Activated CD4-positive, alpha-beta T cell treated with anti-CD3 and anti-CD28 coated beads, Interleukin-2, amount 10 ng/mL, durations not matched to agents 7 days and 5 days (primary cell): ENCODE results near the gene RNF150. TPM values are rescaled to one million over a fixed set of nuclear protein-coding genes. Genes with fewer than 3 reads are reported as not detected.
"Not testable (repeated sequence)": the region's sequence is repeated elsewhere in the genome, so short reads cannot be mapped to it uniquely, and the experiment has no call there.

Experiments
- CTCF ChIA-PET: fragments of 350-600 bp; sonication (Branson Sonifier 250); formaldehyde crosslinking; loops from one replicate; lab custom pipeline; 2021; ENCODE audit warnings: antibody characterized with exemption; lab: Charles Lee
- POLR2A ChIA-PET: fragments of 350-600 bp; sonication (Branson Sonifier 250); formaldehyde crosslinking; loops from one replicate; lab custom pipeline; 2021; ENCODE audit warnings: antibody characterized with exemption; lab: Charles Lee
- DNase-seq: peaks from one replicate; pipeline ENCODE4 v3.0.0-alpha.2; 2020
- H3K27ac Mint-ChIP-seq: one replicate; pipeline ENCODE4 v1.8.0; 2021; ENCODE audit warnings: mild to moderate bottlenecking, moderate library complexity, mixed read lengths
- H3K27me3 Mint-ChIP-seq: one replicate; pipeline ENCODE4 v1.8.0; 2021; ENCODE audit warnings: mixed read lengths
- H3K36me3 Mint-ChIP-seq: one replicate; pipeline ENCODE4 v1.8.0; 2021; ENCODE audit warnings: low read depth, mixed read lengths
- H3K4me1 Mint-ChIP-seq: one replicate; pipeline ENCODE4 v1.8.0; 2021; ENCODE audit warnings: mixed read lengths
- H3K4me3 Mint-ChIP-seq: one replicate; pipeline ENCODE4 v1.8.0; 2021; ENCODE audit warnings: mild to moderate bottlenecking, moderate library complexity, mixed read lengths
- H3K9me3 Mint-ChIP-seq: one replicate; pipeline ENCODE4 v1.8.0; 2021; ENCODE audit warnings: mixed read lengths
- total RNA-seq, 2 experiments: library from RNA; stranded (reverse); gene quantifications; one replicate each; pipeline ENCODE4 v1.2.3, GENCODE V29; 2021

RNF150 gene
- total RNA-seq, 2 experiments from 2014 or later, result 0.02 TPM; not detected in 1

- peaks cover 12% of the 10 kb centered on the region for H3K27me3 Mint-ChIP-seq
- DNase-seq, result no peak
- no peaks in the 10 kb centered on the region for H3K36me3 Mint-ChIP-seq
- ChIA-PET CTCF (interaction anchor here (0.6 kb wide), 1 partner anchor 20 kb away, joined by 4 read pairs; no protein-coding TSS in a partner anchor), POLR2A (no interaction called here)
- no peak overlapping the region for H3K4me3 Mint-ChIP-seq
- no peaks in the 10 kb centered on the region for H3K4me1 Mint-ChIP-seq
- H3K9me3 Mint-ChIP-seq, result no peaks in the 10 kb centered on the region
- H3K27ac Mint-ChIP-seq, result no peak overlapping the region
Measured at GRCh38 chr4:140839888-140840790, 293.1 kb downstream of the RNF150 start.

- H3K4me3 Mint-ChIP-seq, result no peak overlapping the region
- no peak for DNase-seq
- no peaks in the 10 kb centered on the region for H3K36me3 Mint-ChIP-seq
- POLR2A ChIA-PET, result no interaction called here
- H3K4me1 Mint-ChIP-seq, result no peaks in the 10 kb centered on the region
- no peaks in the 10 kb centered on the region for H3K9me3 Mint-ChIP-seq
- CTCF ChIA-PET, result interaction anchor here (0.6 kb wide), 2 partner anchors 19 to 23 kb away, joined by 4 read pairs; no protein-coding TSS in a partner anchor
- H3K27ac Mint-ChIP-seq, result no peak overlapping the region
- H3K27me3 Mint-ChIP-seq, result peaks cover 14% of the 10 kb centered on the region
Measured at GRCh38 chr4:140839406-140839805, 293.9 kb downstream of the RNF150 start.

- Mint-ChIP-seq H3K27ac (no peak overlapping the region), H3K27me3 (peaks cover 6% of the 10 kb centered on the region), H3K9me3 (no peaks in the 10 kb centered on the region), H3K4me3 (no peak overlapping the region), H3K4me1 (no peaks in the 10 kb centered on the region), H3K36me3 (no peaks in the 10 kb centered on the region)
- ChIA-PET POLR2A (no interaction called here), CTCF (no interaction called here)
- no peak for DNase-seq
Measured at GRCh38 chr4:140837736-140838135, 295.5 kb downstream of the RNF150 start.

GRCh38 chr4:140834839-140835495 is 298.3 kb downstream of the RNF150 start:
- H3K27ac Mint-ChIP-seq, result no peak overlapping the region
- ChIA-PET POLR2A (no interaction called here), CTCF (interaction anchor here (0.6 kb wide), 1 partner anchor 93 kb away, joined by 3 read pairs; no protein-coding TSS in a partner anchor)
- H3K9me3 Mint-ChIP-seq, result no peaks in the 10 kb centered on the region
- H3K4me1 Mint-ChIP-seq, result no peaks in the 10 kb centered on the region
- H3K36me3 Mint-ChIP-seq, result no peaks in the 10 kb centered on the region
- peaks cover 14% of the 10 kb centered on the region for H3K27me3 Mint-ChIP-seq
- H3K4me3 Mint-ChIP-seq, result no peak overlapping the region
- DNase-seq, result no peak

- CTCF ChIA-PET, result no interaction called here
- POLR2A ChIA-PET, result no interaction called here
- Mint-ChIP-seq H3K4me1 (no peaks in the 10 kb centered on the region), H3K36me3 (no peaks in the 10 kb centered on the region), H3K27ac (no peak overlapping the region), H3K4me3 (no peak overlapping the region), H3K9me3 (no peaks in the 10 kb centered on the region), H3K27me3 (peaks cover 13% of the 10 kb centered on the region)
- DNase-seq, result no peak
Measured at GRCh38 chr4:140833280-140833679, 300.0 kb downstream of the RNF150 start.

GRCh38 chr4:140829825-140830224 is 303.4 kb downstream of the RNF150 start:
- H3K36me3 Mint-ChIP-seq, result no peaks in the 10 kb centered on the region
- CTCF ChIA-PET, result no interaction called here
- no peak overlapping the region for H3K27ac Mint-ChIP-seq
- no peaks in the 10 kb centered on the region for H3K4me1 Mint-ChIP-seq
- peaks cover 11% of the 10 kb centered on the region for H3K27me3 Mint-ChIP-seq
- POLR2A ChIA-PET, result no interaction called here
- no peaks in the 10 kb centered on the region for H3K9me3 Mint-ChIP-seq
- no peak overlapping the region for H3K4me3 Mint-ChIP-seq
- no peak for DNase-seq

GRCh38 chr4:140826701-140827027 is 306.6 kb downstream of the RNF150 start:
- H3K27ac Mint-ChIP-seq, result no peak overlapping the region
- peaks cover 15% of the 10 kb centered on the region for H3K27me3 Mint-ChIP-seq
- H3K4me3 Mint-ChIP-seq, result no peak overlapping the region
- H3K36me3 Mint-ChIP-seq, result no peaks in the 10 kb centered on the region
- ChIA-PET CTCF (no interaction called here), POLR2A (no interaction called here)
- H3K9me3 Mint-ChIP-seq, result no peaks in the 10 kb centered on the region
- DNase-seq, result no peak
- no peaks in the 10 kb centered on the region for H3K4me1 Mint-ChIP-seq

- POLR2A ChIA-PET, DNase-seq, H3K27ac Mint-ChIP-seq, H3K9me3 Mint-ChIP-seq, H3K4me1 Mint-ChIP-seq, H3K27me3 Mint-ChIP-seq, H3K36me3 Mint-ChIP-seq, H3K4me3 Mint-ChIP-seq: not testable (repeated sequence)
- CTCF ChIA-PET, result interaction anchor here (0.9 kb wide), 1 partner anchor 19 kb away, joined by 4 read pairs; no protein-coding TSS in a partner anchor
Measured at GRCh38 chr4:140820520-140820919, 312.7 kb downstream of the RNF150 start.

GRCh38 chr4:140819610-140820009 is 313.7 kb downstream of the RNF150 start:
- H3K4me1 Mint-ChIP-seq, result no peaks in the 10 kb centered on the region
- ChIA-PET POLR2A (no interaction called here), CTCF (interaction anchor here (0.9 kb wide), 1 partner anchor 20 kb away, joined by 4 read pairs; no protein-coding TSS in a partner anchor)
- H3K36me3 Mint-ChIP-seq, result no peaks in the 10 kb centered on the region
- no peak overlapping the region for H3K4me3 Mint-ChIP-seq
- H3K9me3 Mint-ChIP-seq, result no peaks in the 10 kb centered on the region
- no peak for DNase-seq
- no peak overlapping the region for H3K27ac Mint-ChIP-seq
- peaks cover 6% of the 10 kb centered on the region for H3K27me3 Mint-ChIP-seq

GRCh38 chr4:140818433-140818832 is 314.8 kb downstream of the RNF150 start:
- ChIA-PET POLR2A (no interaction called here), CTCF (no interaction called here)
- Mint-ChIP-seq H3K27me3 (peaks cover 7% of the 10 kb centered on the region), H3K4me1 (no peaks in the 10 kb centered on the region), H3K27ac (no peak overlapping the region), H3K9me3 (no peaks in the 10 kb centered on the region), H3K36me3 (no peaks in the 10 kb centered on the region), H3K4me3 (no peak overlapping the region)
- no peak for DNase-seq

GRCh38 chr4:140816806-140817510 is 316.3 kb downstream of the RNF150 start:
- Mint-ChIP-seq H3K27me3 (peaks cover 9% of the 10 kb centered on the region), H3K27ac (no peak overlapping the region), H3K36me3 (no peaks in the 10 kb centered on the region), H3K4me3 (no peak overlapping the region), H3K4me1 (no peaks in the 10 kb centered on the region), H3K9me3 (no peaks in the 10 kb centered on the region)
- no peak for DNase-seq
- POLR2A ChIA-PET, result no interaction called here
- CTCF ChIA-PET, result interaction anchor here (0.6 to 0.7 kb wide), 2 partner anchors 29 to 444 kb away, joined by 3 read pairs; no protein-coding TSS in a partner anchor

- no peaks in the 10 kb centered on the region for H3K36me3 Mint-ChIP-seq
- no peak overlapping the region for H3K4me3 Mint-ChIP-seq
- H3K4me1 Mint-ChIP-seq, result no peaks in the 10 kb centered on the region
- DNase-seq, result no peak
- CTCF ChIA-PET, result no interaction called here
- H3K27ac Mint-ChIP-seq, result no peak overlapping the region
- peaks cover 10% of the 10 kb centered on the region for H3K27me3 Mint-ChIP-seq
- H3K9me3 Mint-ChIP-seq, result no peaks in the 10 kb centered on the region
- POLR2A ChIA-PET, result no interaction called here
Measured at GRCh38 chr4:140813804-140814203, 319.5 kb downstream of the RNF150 start.

GRCh38 chr4:140812916-140813315 is 320.4 kb downstream of the RNF150 start:
- peaks cover 10% of the 10 kb centered on the region for H3K27me3 Mint-ChIP-seq
- ChIA-PET CTCF (no interaction called here), POLR2A (no interaction called here)
- H3K27ac Mint-ChIP-seq, result no peak overlapping the region
- H3K4me1 Mint-ChIP-seq, result no peaks in the 10 kb centered on the region
- H3K36me3 Mint-ChIP-seq, result no peaks in the 10 kb centered on the region
- no peak for DNase-seq
- H3K4me3 Mint-ChIP-seq, result no peak overlapping the region
- H3K9me3 Mint-ChIP-seq, result no peaks in the 10 kb centered on the region
